MG63 (cell line): ENCODE results near the gene RAB40B. TPM values are rescaled to one million over a fixed set of nuclear protein-coding genes. Genes with fewer than 3 reads are reported as not detected.

Experiments
- DNase-seq: peaks from one replicate; pipeline ENCODE4 v3.0.0-alpha.2; 2020
- H3K27me3 ChIP-seq: fragments of 250-450 bp; sonication (Bioruptor Pico); 2 replicates; pipeline ENCODE4 v1.5.1; 2020; ENCODE audit warnings: mild to moderate bottlenecking, moderate library complexity
- H3K36me3 ChIP-seq: fragments of 250-450 bp; sonication (Bioruptor Pico); 2 replicates; pipeline ENCODE4 v1.5.1; 2020; ENCODE audit warnings: mild to moderate bottlenecking, moderate library complexity
- H3K4me3 ChIP-seq: fragments of 250-450 bp; sonication (Bioruptor Pico); 2 replicates; pipeline ENCODE4 v1.5.1; 2020; ENCODE audit warnings: mild to moderate bottlenecking, moderate library complexity
- H3K9me3 ChIP-seq: fragments of 250-450 bp; sonication (Bioruptor Pico); 2 replicates; pipeline ENCODE4 v1.5.1; 2020; ENCODE audit warnings: mild to moderate bottlenecking, moderate library complexity
- total RNA-seq: library from RNA; depleted of rRNA; stranded (reverse); fragments of >200 nt; shearing (Covaris generic); gene quantifications from 2 replicates; pipeline ENCODE4 v1.2.3, GENCODE V29; 2014; ENCODE audit warnings: low replicate concordance

Gene RAB40B
- total RNA-seq, 1 experiment from 2014 or later = 11.6 TPM

DNA sequence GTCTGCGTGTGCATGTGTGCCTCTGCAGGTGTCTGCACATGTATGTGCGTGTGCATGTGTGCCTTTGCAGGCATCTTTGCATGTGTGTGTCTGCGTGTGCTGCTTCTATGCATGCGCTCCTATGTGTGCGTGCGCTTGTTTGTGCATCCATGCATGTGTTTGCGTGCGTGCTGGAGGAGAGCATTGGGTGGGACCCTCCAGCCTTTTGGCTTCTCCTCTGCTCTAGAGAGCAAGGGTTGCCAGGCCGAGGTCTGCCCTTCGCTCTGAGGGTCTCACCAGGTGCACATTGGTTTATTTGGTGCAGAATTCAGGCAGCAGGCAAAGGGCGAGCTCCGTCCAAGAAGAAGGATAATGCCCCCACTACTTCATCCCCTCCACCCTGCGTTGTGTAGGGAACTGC is 1.1 kb upstream of the RAB40B start:
- H3K36me3 ChIP-seq = no peaks in the 10 kb centered on the region
- peaks cover 5% of the 10 kb centered on the region; the same call in 1 of the 2 replicates for H3K9me3 ChIP-seq
- no peaks in the 10 kb centered on the region for H3K27me3 ChIP-seq
- DNase-seq = no peak
- no peak overlapping the region for H3K4me3 ChIP-seq

DNA sequence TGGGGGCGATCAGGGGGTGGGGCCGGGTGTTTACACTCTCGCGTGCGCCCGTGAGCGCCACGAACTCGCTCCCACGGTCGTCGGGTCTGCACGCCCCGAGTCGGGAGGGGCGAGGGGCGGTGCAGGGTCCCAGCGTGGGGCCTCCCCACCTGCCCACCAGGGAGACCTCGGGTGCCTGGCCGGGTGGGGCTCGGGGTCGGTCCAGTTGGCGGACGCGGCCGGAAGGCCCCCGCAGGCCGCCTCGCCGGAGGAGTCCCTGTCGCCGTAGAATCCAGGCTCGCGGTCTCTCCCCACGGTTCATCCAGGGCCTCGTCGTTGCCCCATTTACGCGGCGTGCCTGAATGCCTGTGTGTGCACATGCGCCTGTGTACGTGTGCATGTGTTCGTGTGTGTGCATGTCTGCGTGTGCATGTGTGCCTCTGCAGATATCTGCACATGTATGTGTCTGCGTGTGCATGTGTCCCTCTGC is 510 bp upstream of the RAB40B start:
- H3K36me3 ChIP-seq = no peaks in the 10 kb centered on the region
- DNase-seq = no peak

DNA sequence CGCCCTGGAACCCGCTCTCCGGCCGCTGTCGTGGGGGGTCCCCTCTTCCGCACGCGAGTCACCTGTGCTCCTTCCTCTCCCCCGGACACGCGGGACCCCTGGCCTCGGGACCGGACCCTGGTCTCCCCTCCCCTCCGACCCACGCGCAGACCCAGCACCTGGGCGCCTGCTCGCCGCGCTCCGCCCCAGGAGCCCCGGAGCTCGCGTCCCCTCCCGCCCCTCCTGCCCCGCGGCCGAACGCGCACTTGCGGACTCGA is 762 bp downstream of the RAB40B start:
- H3K9me3 ChIP-seq = peaks cover 10% of the 10 kb centered on the region; the same call in 1 of the 2 replicates
- no peaks in the 10 kb centered on the region for H3K36me3 ChIP-seq
- no peaks in the 10 kb centered on the region for H3K27me3 ChIP-seq
- no peak for DNase-seq
- peak overlapping the region; percentile 57 for H3K4me3 ChIP-seq

More for the DNA sequence above, 510 bp upstream of the RAB40B start:
- H3K9me3 ChIP-seq = peaks cover 10% of the 10 kb centered on the region; the same call in 1 of the 2 replicates
- peak overlapping the region; percentile 54 for H3K4me3 ChIP-seq
- no peaks in the 10 kb centered on the region for H3K27me3 ChIP-seq

DNA sequence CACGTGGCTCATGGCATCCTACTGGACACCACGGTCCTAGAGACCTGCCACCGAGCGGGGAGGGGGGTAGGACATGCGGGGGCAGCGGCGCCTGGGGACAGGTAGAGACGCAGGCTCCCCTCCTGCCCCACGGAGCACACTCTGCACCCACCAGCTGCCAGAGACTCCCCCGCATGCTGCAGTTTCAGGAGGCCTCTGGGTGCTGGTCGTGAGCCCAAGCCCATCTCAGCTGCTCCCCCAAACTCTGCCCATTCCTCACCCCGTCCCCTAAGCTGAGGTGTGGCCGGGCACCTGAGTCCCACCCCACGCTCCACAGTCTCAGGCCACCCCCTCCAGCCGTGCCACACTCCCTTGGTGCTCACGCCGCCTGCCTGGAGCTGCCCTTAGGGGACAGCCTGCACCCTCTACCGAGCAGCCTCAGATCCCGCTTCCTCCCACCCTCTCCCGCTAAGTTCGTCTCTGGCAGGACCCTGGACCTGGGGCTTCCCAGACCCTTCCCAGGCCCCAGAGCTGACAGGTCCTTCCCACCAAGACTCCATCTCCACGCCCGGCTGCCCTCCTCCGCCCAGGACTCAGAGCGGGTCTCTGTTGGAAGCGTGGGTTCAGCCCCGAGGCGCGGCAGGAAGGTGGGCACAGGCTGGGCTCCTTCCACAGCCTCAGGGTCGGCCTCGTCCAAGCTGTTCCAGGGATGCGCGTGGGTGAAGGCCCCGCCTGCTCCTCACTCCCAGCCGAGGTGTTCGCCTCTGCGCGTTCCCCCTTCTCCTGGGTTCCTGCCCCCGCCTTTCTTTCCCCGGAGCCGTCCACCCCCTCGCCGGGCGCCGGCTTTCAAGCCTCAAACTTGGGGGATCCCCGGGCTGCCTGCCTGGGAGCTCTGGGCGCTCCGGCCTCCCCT is 1.3 kb downstream of the RAB40B start:
- H3K27me3 ChIP-seq = no peaks in the 10 kb centered on the region
- no peak for DNase-seq
- H3K36me3 ChIP-seq = no peaks in the 10 kb centered on the region
- peaks cover 10% of the 10 kb centered on the region; the same call in 1 of the 2 replicates for H3K9me3 ChIP-seq
- peak overlapping the region; percentile 57 for H3K4me3 ChIP-seq

GRCh38 chr17:82696259-82696658 is 2.2 kb downstream of the RAB40B start:
- Histone ChIP-seq H3K9me3 (peaks cover 10% of the 10 kb centered on the region; the same call in 1 of the 2 replicates), H3K36me3 (no peaks in the 10 kb centered on the region), H3K4me3 (no peak overlapping the region), H3K27me3 (no peaks in the 10 kb centered on the region)
- DNase-seq = no peak

- no peaks in the 10 kb centered on the region for H3K27me3 ChIP-seq
- H3K4me3 ChIP-seq = no peak overlapping the region
- DNase-seq = no peak
- H3K9me3 ChIP-seq = peaks cover 10% of the 10 kb centered on the region; the same call in 1 of the 2 replicates
- H3K36me3 ChIP-seq = no peaks in the 10 kb centered on the region
Observed at GRCh38 chr17:82694647-82695046, 3.9 kb downstream of the RAB40B start.

DNA sequence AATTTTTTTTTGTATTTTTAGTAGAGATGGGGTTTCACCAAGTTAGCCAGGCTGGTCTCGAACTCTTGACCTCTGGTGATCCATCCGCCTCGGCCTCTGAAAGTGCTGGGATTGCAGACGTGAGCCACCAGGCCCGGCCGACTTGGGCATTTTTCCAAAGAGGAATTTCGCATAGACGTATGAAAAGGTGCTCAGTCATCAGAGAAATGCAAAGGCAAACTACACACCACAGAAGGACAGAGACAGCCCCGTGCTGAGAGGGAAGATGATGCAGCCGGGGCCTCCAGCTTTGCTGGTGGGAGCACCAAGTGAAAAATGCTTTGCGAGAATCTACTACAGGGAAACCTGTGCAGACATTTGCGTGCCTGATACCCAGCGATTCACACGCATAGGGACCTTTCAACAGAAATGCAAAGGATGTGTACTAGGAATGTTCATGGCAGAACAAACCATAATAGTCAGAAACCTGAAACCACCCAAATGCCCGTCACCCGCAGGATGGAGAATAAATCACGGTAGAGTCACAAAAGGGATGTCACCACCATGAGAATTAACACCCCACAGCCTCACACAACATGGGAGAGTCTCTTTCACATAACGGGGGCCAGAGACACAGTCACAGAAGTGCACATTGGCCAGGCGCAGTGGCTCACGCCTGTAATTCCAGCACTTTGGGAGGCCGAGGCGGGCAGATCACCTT is 5.2 kb downstream of the RAB40B start:
- no peak overlapping the region for H3K4me3 ChIP-seq
- no peaks in the 10 kb centered on the region for H3K36me3 ChIP-seq
- H3K9me3 ChIP-seq = peaks cover 10% of the 10 kb centered on the region; the same call in 1 of the 2 replicates
- H3K27me3 ChIP-seq = no peaks in the 10 kb centered on the region
- DNase-seq = no peak

DNA sequence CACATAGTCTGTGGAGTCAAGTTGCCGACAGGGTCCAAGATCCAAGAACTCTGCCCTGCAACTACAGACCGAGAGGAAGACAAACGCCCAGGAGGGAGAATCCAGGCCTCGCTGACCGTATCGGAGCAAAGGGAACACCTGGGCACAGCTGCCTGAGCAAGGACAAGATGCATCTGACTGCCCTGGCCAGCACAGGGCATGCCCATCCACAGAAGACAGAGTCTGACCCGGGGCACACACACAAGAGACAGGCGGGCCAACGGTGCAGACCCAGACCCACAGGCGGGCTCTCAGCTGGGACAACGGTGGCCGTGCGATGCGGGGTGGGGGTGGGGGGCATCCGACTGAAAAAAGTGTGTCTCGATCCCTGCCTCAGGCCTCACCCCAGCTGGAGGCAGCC is 6.2 kb downstream of the RAB40B start:
- Histone ChIP-seq H3K27me3 (no peaks in the 10 kb centered on the region), H3K4me3 (no peak overlapping the region), H3K9me3 (peaks cover 10% of the 10 kb centered on the region; the same call in 1 of the 2 replicates), H3K36me3 (no peaks in the 10 kb centered on the region)
- no peak for DNase-seq

GRCh38 chr17:82691714-82692113 is 6.8 kb downstream of the RAB40B start:
- no peak for DNase-seq
- Histone ChIP-seq H3K36me3 (no peaks in the 10 kb centered on the region), H3K4me3 (no peak overlapping the region), H3K27me3 (no peaks in the 10 kb centered on the region), H3K9me3 (peaks cover 10% of the 10 kb centered on the region; the same call in 1 of the 2 replicates)

GRCh38 chr17:82690786-82691489 is 7.6 kb downstream of the RAB40B start:
- Histone ChIP-seq H3K4me3 (no peak overlapping the region), H3K36me3 (no peaks in the 10 kb centered on the region), H3K27me3 (no peaks in the 10 kb centered on the region), H3K9me3 (peaks cover 10% of the 10 kb centered on the region; the same call in 1 of the 2 replicates)
- DNase-seq = no peak

GRCh38 chr17:82689077-82689476 is 9.4 kb downstream of the RAB40B start:
- H3K9me3 ChIP-seq = no peaks in the 10 kb centered on the region
- H3K4me3 ChIP-seq = no peak overlapping the region
- DNase-seq = no peak
- H3K36me3 ChIP-seq = no peaks in the 10 kb centered on the region
- no peaks in the 10 kb centered on the region for H3K27me3 ChIP-seq

GRCh38 chr17:82687871-82688270 is 10.6 kb downstream of the RAB40B start:
- H3K27me3 ChIP-seq = no peaks in the 10 kb centered on the region
- no peaks in the 10 kb centered on the region for H3K9me3 ChIP-seq
- no peaks in the 10 kb centered on the region for H3K36me3 ChIP-seq
- no peak for DNase-seq
- no peak overlapping the region for H3K4me3 ChIP-seq

DNA sequence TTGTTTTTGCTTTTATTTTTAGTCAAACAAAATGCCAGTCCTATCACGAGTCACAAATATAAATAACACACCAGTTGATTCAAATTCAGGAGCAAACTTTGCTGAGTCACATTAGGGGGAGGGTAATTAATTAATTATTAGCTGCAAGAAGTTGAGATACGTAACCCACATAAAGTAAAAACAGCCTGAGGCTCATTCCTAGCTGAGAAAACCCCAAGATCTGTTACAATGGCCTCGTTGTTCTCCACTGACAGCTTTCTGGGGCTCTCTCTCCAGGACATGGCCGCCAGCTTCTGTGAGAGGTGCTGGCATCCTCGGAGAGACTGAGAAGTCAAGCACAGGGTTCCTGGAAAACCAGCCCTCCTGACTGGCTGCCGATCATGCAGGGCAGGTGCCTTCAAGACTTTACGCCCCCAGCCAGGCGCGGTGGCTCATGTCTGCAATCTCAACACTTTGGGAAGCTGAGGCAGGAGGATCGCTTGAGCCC is 11.1 kb downstream of the RAB40B start:
- no peak for DNase-seq
- Histone ChIP-seq H3K36me3 (no peaks in the 10 kb centered on the region), H3K9me3 (peaks cover 3% of the 10 kb centered on the region), H3K4me3 (no peak overlapping the region), H3K27me3 (no peaks in the 10 kb centered on the region)

GRCh38 chr17:82686366-82687324 is 11.9 kb downstream of the RAB40B start:
- no peak for DNase-seq

DNA sequence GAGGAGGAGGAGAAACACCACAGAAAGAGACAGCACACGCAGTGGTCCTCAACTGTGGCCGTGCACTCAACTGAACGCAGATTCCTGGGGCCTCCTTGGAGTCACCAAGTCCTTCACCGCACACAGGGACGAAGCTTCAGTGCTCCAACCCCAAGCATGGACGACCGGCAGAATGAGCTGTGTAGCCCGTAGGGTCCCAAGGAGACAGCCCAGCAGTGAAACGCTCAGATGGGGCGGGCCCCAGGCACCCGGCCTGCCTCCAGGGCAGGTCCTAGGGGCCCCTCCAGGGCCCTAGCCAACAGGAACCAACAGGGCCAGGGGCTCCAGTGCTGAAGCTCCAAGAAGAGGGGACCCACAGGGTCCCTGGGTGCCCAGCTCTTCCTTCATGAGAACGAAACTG is 13.2 kb downstream of the RAB40B start:
- peaks cover 15% of the 10 kb centered on the region for H3K9me3 ChIP-seq
- H3K36me3 ChIP-seq = no peaks in the 10 kb centered on the region
- H3K4me3 ChIP-seq = no peak overlapping the region
- H3K27me3 ChIP-seq = no peaks in the 10 kb centered on the region
- no peak for DNase-seq

More at GRCh38 chr17:82686366-82687324, 11.9 kb downstream of the RAB40B start:
- Histone ChIP-seq H3K4me3 (no peak overlapping the region), H3K27me3 (no peaks in the 10 kb centered on the region), H3K9me3 (peaks cover 8% of the 10 kb centered on the region), H3K36me3 (no peaks in the 10 kb centered on the region)
